Tibial nerve (tissue), 3 donors: ENCODE measurements around the gene MED16.

Experiments used
- POLR2A ChIP-seq, 2 donors: fragments of 450-650 bp; IDR thresholded peaks; one replicate each; pipeline ENCODE4 v1.6.1; 2017; ENCODE audit warnings: antibody characterized with exemption in 2 of 2, mild to moderate bottlenecking in 2 of 2, moderate library complexity in 2 of 2
- TF ChIP-seq, protein P1 (sequence below), 5 experiments: fragments of 200-600 bp in 3 of 5; fragments of 450-650 bp in 2 of 5; sonication (generic) in 3 of 5; IDR thresholded peaks; one replicate each; pipeline ENCODE4 v1.5.1; 2016 to 2019; ENCODE audit warnings: antibody characterized with exemption in 5 of 5, mild to moderate bottlenecking in 3 of 5, moderate library complexity in 2 of 5

GRCh38 chr19:940591-941291, 47.8 kb upstream of the MED16 start:
- no peak for TF ChIP-seq POLR2A (IDR thresholded peaks at IDR 0.05)
- TF ChIP-seq, protein P1, sequence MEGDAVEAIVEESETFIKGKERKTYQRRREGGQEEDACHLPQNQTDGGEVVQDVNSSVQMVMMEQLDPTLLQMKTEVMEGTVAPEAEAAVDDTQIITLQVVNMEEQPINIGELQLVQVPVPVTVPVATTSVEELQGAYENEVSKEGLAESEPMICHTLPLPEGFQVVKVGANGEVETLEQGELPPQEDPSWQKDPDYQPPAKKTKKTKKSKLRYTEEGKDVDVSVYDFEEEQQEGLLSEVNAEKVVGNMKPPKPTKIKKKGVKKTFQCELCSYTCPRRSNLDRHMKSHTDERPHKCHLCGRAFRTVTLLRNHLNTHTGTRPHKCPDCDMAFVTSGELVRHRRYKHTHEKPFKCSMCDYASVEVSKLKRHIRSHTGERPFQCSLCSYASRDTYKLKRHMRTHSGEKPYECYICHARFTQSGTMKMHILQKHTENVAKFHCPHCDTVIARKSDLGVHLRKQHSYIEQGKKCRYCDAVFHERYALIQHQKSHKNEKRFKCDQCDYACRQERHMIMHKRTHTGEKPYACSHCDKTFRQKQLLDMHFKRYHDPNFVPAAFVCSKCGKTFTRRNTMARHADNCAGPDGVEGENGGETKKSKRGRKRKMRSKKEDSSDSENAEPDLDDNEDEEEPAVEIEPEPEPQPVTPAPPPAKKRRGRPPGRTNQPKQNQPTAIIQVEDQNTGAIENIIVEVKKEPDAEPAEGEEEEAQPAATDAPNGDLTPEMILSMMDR (IDR thresholded peaks at IDR 0.05), result no peak
